HG03354 (cell line): ENCODE results near the gene C17orf67.
"Not testable (repeated sequence)": the region's sequence is repeated elsewhere in the genome, so short reads cannot be mapped to it uniquely, and the experiment has no call there.

Experiments used
- ATAC-seq: cut with Tn5 transposase; IDR thresholded peaks from one replicate; pipeline ENCODE4 v1.9.1; 2021; ENCODE audit warnings: mild to moderate bottlenecking; ENCODE audit not compliant: unreplicated experiment, poor library complexity, severe bottlenecking

Gene C17orf67

GRCh38 chr17:56779898-56780777 is 53.6 kb downstream of the C17orf67 start:
- ATAC-seq: peak; percentile 95

- ATAC-seq: no peak
Observed at GRCh38 chr17:56779322-56779721, 54.4 kb downstream of the C17orf67 start.

- no peak for ATAC-seq
Observed at GRCh38 chr17:56778898-56779297, 54.8 kb downstream of the C17orf67 start.

GRCh38 chr17:56777859-56778258 is 55.9 kb downstream of the C17orf67 start:
- ATAC-seq: no peak

GRCh38 chr17:56774650-56775049 is 59.1 kb downstream of the C17orf67 start:
- no peak for ATAC-seq

- no peak for ATAC-seq
Observed at GRCh38 chr17:56773124-56773523, 60.6 kb downstream of the C17orf67 start.

GRCh38 chr17:56772442-56772841 is 61.3 kb downstream of the C17orf67 start:
- no peak for ATAC-seq

- no peak for ATAC-seq
Observed at GRCh38 chr17:56771975-56772374, 61.7 kb downstream of the C17orf67 start.

GRCh38 chr17:56771563-56771962 is 62.2 kb downstream of the C17orf67 start:
- ATAC-seq: no peak

- ATAC-seq: no peak
Observed at GRCh38 chr17:56770427-56770826, 63.3 kb downstream of the C17orf67 start.

- no peak for ATAC-seq
Observed at GRCh38 chr17:56765449-56765848, 68.3 kb downstream of the C17orf67 start.

GRCh38 chr17:56762988-56763387 is 70.7 kb downstream of the C17orf67 start:
- ATAC-seq: no peak

- no peak for ATAC-seq
Observed at GRCh38 chr17:56762144-56762543, 71.6 kb downstream of the C17orf67 start.

GRCh38 chr17:56761387-56761786 is 72.3 kb downstream of the C17orf67 start:
- no peak for ATAC-seq

- ATAC-seq: not testable (repeated sequence)
Observed at GRCh38 chr17:56757611-56758010, 76.1 kb downstream of the C17orf67 start.

GRCh38 chr17:56756536-56756935 is 77.2 kb downstream of the C17orf67 start:
- ATAC-seq: no peak

GRCh38 chr17:56755310-56755709 is 78.4 kb downstream of the C17orf67 start:
- no peak for ATAC-seq

GRCh38 chr17:56754523-56755208 is 79.1 kb downstream of the C17orf67 start:
- no peak for ATAC-seq

- ATAC-seq: no peak
Observed at GRCh38 chr17:56752263-56752836, 81.4 kb downstream of the C17orf67 start.

GRCh38 chr17:56751145-56751738 is 82.5 kb downstream of the C17orf67 start:
- ATAC-seq: no peak
